Liver (tissue), 9 donors: ENCODE data around the gene PIK3R5. TPM values are rescaled to one million over a fixed set of nuclear protein-coding genes. Genes with fewer than 3 reads are reported as not detected.
A peak's percentile ranks its signal among the peaks of the same experiment; 100 is the strongest.

Experiments
- DNase-seq: peaks from one replicate; pipeline ENCODE4 v3.0.0-alpha.2; 2017; ENCODE audit warnings: low spot score
- H3K27ac ChIP-seq, 2 donors: one replicate each; pipeline ENCODE4 v1.7.0; 2013; ENCODE audit warnings: inconsistent platforms in 2 of 2, low read length in 2 of 2, control low read depth in 1 of 2, low read depth in 1 of 2, mild to moderate bottlenecking in 1 of 2
- H3K27me3 ChIP-seq, 4 donors: one replicate each; pipeline versions ENCODE4 v1.6.1 to v1.7.0; 2013; ENCODE audit warnings: low read length in 3 of 4, inconsistent platforms in 1 of 4, mild to moderate bottlenecking in 1 of 4, moderate library complexity in 1 of 4; ENCODE audit not compliant: control insufficient read depth in 4 of 4, insufficient read depth in 4 of 4
- H3K36me3 ChIP-seq, 4 donors: one replicate each; pipeline versions ENCODE4 v1.6.1 to v1.7.0; 2013; ENCODE audit warnings: low read length in 3 of 4, mild to moderate bottlenecking in 3 of 4, low read depth in 1 of 4, moderate library complexity in 1 of 4; ENCODE audit not compliant: control insufficient read depth in 4 of 4, insufficient read depth in 3 of 4
- H3K4me1 ChIP-seq, 4 donors: one replicate each; pipeline versions ENCODE4 v1.6.1 to v1.7.0; 2013; ENCODE audit warnings: low read length in 3 of 4, mild to moderate bottlenecking in 3 of 4, moderate library complexity in 1 of 4; ENCODE audit not compliant: control insufficient read depth in 4 of 4, insufficient read depth in 4 of 4
- H3K4me3 ChIP-seq, 3 donors: one replicate each; pipeline versions ENCODE4 v1.6.1 to v1.7.0; 2013; ENCODE audit warnings: low read length in 3 of 3, control low read depth in 1 of 3, low read depth in 1 of 3, mild to moderate bottlenecking in 1 of 3
- H3K9ac ChIP-seq, 2 donors: one replicate each; pipeline ENCODE4 v1.7.0; 2013; ENCODE audit warnings: low read length in 2 of 2, mild to moderate bottlenecking in 2 of 2, moderate library complexity in 2 of 2, control low read depth in 1 of 2, low read depth in 1 of 2
- H3K9me3 ChIP-seq, 4 donors: one replicate each; pipeline versions ENCODE4 v1.6.1 to v1.7.0; 2013; ENCODE audit warnings: low read length in 3 of 4; ENCODE audit not compliant: control insufficient read depth in 4 of 4
- EGR1 ChIP-seq, 2 donors: IDR thresholded peaks; 2 replicates each; pipeline ENCODE4 v1.6.1; 2016 to 2018; ENCODE audit warnings: antibody characterized with exemption in 2 of 2, low read depth in 2 of 2
- FOXA2 ChIP-seq: IDR thresholded peaks from 2 replicates; pipeline ENCODE4 v1.6.1; 2016; ENCODE audit warnings: antibody characterized with exemption
- GABPA ChIP-seq, 2 donors: IDR thresholded peaks in 1 of 2; conservative IDR thresholded peaks in 1 of 2; 2 replicates each; pipeline ENCODE4 v1.6.1; 2016; ENCODE audit warnings: antibody characterized with exemption in 2 of 2, mild to moderate bottlenecking in 1 of 2, moderate library complexity in 1 of 2
- HNF4A ChIP-seq, 2 donors: conservative IDR thresholded peaks; 2 replicates each; pipeline ENCODE4 v1.6.1; 2016; ENCODE audit warnings: antibody characterized with exemption in 2 of 2, mild to moderate bottlenecking in 2 of 2
- HNF4G ChIP-seq: IDR thresholded peaks from 2 replicates; pipeline ENCODE4 v1.6.1; 2016; ENCODE audit warnings: antibody characterized with exemption
- JUND ChIP-seq, 2 donors: IDR thresholded peaks; 2 replicates each; pipeline ENCODE4 v1.6.1; 2016; ENCODE audit warnings: antibody characterized with exemption in 2 of 2
- NR2F2 ChIP-seq: IDR thresholded peaks from 2 replicates; pipeline ENCODE4 v1.6.1; 2016; ENCODE audit warnings: antibody characterized with exemption
- RAD21 ChIP-seq, 2 donors: IDR thresholded peaks; 2 replicates each; pipeline ENCODE4 v1.6.1; 2016; ENCODE audit warnings: antibody characterized with exemption in 2 of 2, mild to moderate bottlenecking in 2 of 2
- RXRA ChIP-seq, 2 donors: IDR thresholded peaks; 2 replicates each; pipeline ENCODE4 v1.6.1; 2017 to 2018; ENCODE audit warnings: antibody characterized with exemption in 2 of 2, mild to moderate bottlenecking in 1 of 2
- SP1 ChIP-seq: IDR thresholded peaks from 2 replicates; pipeline ENCODE4 v1.6.1; 2018; ENCODE audit warnings: antibody characterized with exemption, mild to moderate bottlenecking
- TAF1 ChIP-seq: conservative IDR thresholded peaks from 2 replicates; pipeline ENCODE4 v1.6.1; 2016; ENCODE audit warnings: antibody characterized with exemption, mild to moderate bottlenecking
- YY1 ChIP-seq: IDR thresholded peaks from 2 replicates; pipeline ENCODE4 v1.6.1; 2016; ENCODE audit warnings: antibody characterized with exemption, mild to moderate bottlenecking
- WGBS: extraction: QIAGEN DNeasy Blood & Tissue Kit; methylation state at CpG from one replicate; pipeline ENCODE4 v1.1.7; 2013; 5-methylcytosine and 5-hydroxymethylcytosine counted together
- polyA plus RNA-seq, 2 donors: library from polyadenylated mRNA; stranded (reverse) in 1 of 2; unstranded in 1 of 2; fragments of 200-250 nt in 1 of 2; fragments of >200 nt in 1 of 2; fragmentation: Nextera tagmentation in 1 of 2; extraction: Ambion mirVana in 1 of 2; gene quantifications; one replicate each; pipeline versions ENCODE4 v1.2.1 to v1.2.3, GENCODE V29; 2013 to 2015
- total RNA-seq, 2 donors: library from RNA; depleted of rRNA; stranded (reverse); fragments of >200 nt; gene quantifications; one replicate each; pipeline ENCODE4 v1.2.3, GENCODE V29; 2014
- TF ChIP-seq, protein P1 (sequence below): IDR thresholded peaks from 2 replicates; pipeline ENCODE4 v1.6.1; 2016; ENCODE audit warnings: antibody characterized with exemption
- TF ChIP-seq, protein P2 (sequence below): fragments of 150-350 bp; IDR thresholded peaks from 2 replicates; pipeline ENCODE4 v1.5.1; 2017; ENCODE audit warnings: improper control_type of control experiment, low read depth, low read length; ENCODE audit not compliant: missing input control
- TF ChIP-seq, protein P3 (sequence below): IDR thresholded peaks from 2 replicates; pipeline ENCODE4 v1.6.1; 2016; ENCODE audit warnings: antibody characterized with exemption
- TF ChIP-seq, protein P4 (sequence below): IDR thresholded peaks from 2 replicates; pipeline ENCODE4 v1.6.1; 2016; ENCODE audit warnings: antibody characterized with exemption, mild to moderate bottlenecking
- TF ChIP-seq, protein P5 (sequence below): IDR thresholded peaks from 2 replicates; pipeline ENCODE4 v1.6.1; 2016; ENCODE audit warnings: antibody characterized with exemption
- donor health status: healthy.
- donor health status: healthy.
- donor health status: healthy.
- donor health status: healthy.
- donor health status: healthy.

Gene PIK3R5
- total and polyA plus RNA-seq, 4 donors: 0.93 to 7.8 (median 2.6) TPM

DNA sequence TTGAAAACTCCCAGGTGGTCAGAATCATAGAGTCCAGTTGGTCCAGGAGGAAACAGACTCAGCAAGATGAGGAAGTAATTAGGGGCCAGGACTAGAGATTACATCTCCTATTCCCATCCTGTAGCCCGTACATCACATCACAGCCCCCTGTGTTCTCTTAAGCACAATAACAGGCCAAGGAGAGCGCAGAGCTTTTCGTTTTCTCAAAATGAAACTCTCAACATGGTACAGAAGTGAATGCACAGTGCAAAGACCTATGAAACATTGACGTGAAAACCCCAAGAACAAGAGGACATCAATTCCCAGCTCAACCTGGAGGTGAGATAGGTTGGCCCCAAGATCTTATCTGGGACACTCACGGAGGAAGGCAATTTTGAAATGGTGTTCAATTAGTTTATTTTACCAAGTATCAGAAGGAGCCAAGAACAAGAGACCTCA lies 9.0 kb downstream of the PIK3R5 start:
- no peak for TF ChIP-seq TAF1
- no peak for TF ChIP-seq GABPA (IDR thresholded peaks at IDR 0.05 in 1 of 2, conservative IDR thresholded peaks at IDR 0.05 in 1 of 2)
- TF ChIP-seq NR2F2: no peak
- no peak for TF ChIP-seq HNF4G
- TF ChIP-seq RXRA (IDR thresholded peaks at IDR 0.05): no peak
- TF ChIP-seq RAD21 (IDR thresholded peaks at IDR 0.05): no peak
- TF ChIP-seq, protein P1, sequence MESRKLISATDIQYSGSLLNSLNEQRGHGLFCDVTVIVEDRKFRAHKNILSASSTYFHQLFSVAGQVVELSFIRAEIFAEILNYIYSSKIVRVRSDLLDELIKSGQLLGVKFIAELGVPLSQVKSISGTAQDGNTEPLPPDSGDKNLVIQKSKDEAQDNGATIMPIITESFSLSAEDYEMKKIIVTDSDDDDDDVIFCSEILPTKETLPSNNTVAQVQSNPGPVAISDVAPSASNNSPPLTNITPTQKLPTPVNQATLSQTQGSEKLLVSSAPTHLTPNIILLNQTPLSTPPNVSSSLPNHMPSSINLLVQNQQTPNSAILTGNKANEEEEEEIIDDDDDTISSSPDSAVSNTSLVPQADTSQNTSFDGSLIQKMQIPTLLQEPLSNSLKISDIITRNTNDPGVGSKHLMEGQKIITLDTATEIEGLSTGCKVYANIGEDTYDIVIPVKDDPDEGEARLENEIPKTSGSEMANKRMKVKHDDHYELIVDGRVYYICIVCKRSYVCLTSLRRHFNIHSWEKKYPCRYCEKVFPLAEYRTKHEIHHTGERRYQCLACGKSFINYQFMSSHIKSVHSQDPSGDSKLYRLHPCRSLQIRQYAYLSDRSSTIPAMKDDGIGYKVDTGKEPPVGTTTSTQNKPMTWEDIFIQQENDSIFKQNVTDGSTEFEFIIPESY: no peak
- no peak for TF ChIP-seq SP1
- no peak for TF ChIP-seq JUND (IDR thresholded peaks at IDR 0.05)
- TF ChIP-seq YY1: no peak
- no peak for TF ChIP-seq FOXA2
- TF ChIP-seq, protein P2, sequence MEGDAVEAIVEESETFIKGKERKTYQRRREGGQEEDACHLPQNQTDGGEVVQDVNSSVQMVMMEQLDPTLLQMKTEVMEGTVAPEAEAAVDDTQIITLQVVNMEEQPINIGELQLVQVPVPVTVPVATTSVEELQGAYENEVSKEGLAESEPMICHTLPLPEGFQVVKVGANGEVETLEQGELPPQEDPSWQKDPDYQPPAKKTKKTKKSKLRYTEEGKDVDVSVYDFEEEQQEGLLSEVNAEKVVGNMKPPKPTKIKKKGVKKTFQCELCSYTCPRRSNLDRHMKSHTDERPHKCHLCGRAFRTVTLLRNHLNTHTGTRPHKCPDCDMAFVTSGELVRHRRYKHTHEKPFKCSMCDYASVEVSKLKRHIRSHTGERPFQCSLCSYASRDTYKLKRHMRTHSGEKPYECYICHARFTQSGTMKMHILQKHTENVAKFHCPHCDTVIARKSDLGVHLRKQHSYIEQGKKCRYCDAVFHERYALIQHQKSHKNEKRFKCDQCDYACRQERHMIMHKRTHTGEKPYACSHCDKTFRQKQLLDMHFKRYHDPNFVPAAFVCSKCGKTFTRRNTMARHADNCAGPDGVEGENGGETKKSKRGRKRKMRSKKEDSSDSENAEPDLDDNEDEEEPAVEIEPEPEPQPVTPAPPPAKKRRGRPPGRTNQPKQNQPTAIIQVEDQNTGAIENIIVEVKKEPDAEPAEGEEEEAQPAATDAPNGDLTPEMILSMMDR: no peak
- TF ChIP-seq EGR1 (IDR thresholded peaks at IDR 0.05; ENCODE audit: low read depth in 2 of 2): no peak
- TF ChIP-seq, protein P3, sequence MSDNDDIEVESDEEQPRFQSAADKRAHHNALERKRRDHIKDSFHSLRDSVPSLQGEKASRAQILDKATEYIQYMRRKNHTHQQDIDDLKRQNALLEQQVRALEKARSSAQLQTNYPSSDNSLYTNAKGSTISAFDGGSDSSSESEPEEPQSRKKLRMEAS: no peak
- no peak for TF ChIP-seq HNF4A (conservative IDR thresholded peaks at IDR 0.05)
- TF ChIP-seq, protein P4, sequence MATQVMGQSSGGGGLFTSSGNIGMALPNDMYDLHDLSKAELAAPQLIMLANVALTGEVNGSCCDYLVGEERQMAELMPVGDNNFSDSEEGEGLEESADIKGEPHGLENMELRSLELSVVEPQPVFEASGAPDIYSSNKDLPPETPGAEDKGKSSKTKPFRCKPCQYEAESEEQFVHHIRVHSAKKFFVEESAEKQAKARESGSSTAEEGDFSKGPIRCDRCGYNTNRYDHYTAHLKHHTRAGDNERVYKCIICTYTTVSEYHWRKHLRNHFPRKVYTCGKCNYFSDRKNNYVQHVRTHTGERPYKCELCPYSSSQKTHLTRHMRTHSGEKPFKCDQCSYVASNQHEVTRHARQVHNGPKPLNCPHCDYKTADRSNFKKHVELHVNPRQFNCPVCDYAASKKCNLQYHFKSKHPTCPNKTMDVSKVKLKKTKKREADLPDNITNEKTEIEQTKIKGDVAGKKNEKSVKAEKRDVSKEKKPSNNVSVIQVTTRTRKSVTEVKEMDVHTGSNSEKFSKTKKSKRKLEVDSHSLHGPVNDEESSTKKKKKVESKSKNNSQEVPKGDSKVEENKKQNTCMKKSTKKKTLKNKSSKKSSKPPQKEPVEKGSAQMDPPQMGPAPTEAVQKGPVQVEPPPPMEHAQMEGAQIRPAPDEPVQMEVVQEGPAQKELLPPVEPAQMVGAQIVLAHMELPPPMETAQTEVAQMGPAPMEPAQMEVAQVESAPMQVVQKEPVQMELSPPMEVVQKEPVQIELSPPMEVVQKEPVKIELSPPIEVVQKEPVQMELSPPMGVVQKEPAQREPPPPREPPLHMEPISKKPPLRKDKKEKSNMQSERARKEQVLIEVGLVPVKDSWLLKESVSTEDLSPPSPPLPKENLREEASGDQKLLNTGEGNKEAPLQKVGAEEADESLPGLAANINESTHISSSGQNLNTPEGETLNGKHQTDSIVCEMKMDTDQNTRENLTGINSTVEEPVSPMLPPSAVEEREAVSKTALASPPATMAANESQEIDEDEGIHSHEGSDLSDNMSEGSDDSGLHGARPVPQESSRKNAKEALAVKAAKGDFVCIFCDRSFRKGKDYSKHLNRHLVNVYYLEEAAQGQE: no peak
- TF ChIP-seq, protein P5, sequence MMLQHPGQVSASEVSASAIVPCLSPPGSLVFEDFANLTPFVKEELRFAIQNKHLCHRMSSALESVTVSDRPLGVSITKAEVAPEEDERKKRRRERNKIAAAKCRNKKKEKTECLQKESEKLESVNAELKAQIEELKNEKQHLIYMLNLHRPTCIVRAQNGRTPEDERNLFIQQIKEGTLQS: no peak
- no peak for DNase-seq
- Histone ChIP-seq H3K4me1 (no peaks in the 10 kb centered on the region), H3K27ac (peak overlapping the region in 1 of 2 donors; percentile 65), H3K27me3 (no peaks in the 10 kb centered on the region), H3K36me3 (no peaks in the 10 kb centered on the region), H3K9me3 (no peaks in the 10 kb centered on the region), H3K9ac (no peak overlapping the region), H3K4me3 (no peak overlapping the region)
- 49% methylated on average over 5 of the region's 5 CpGs for WGBS
